ENCODE data around the gene BCL11B. TPM values are rescaled to one million over a fixed set of nuclear protein-coding genes. Genes with fewer than 3 reads are reported as not detected.

BCL11B gene
- total RNA-seq, 1 donor from 2014 or later = 11.5 TPM

DNA sequence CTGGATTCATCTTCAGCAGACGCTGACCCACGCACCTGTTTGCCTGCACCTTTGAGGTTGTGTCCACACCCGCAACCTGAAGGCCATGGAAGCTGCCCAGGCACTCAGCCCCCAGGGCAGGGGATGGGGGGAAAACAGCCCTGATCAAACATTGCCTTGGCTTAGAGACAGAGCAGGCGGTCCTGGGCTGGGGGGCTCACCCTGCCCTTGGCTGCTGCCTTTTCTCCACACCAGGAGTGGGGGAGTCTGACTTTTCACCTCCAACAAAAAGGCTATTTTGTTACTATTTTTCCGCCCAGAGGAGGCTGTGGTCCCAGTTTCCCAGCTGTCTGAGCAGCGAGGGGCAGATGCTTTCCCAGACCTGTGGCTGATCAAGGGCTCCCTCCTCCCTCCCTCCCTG, 24.2 kb downstream of the BCL11B start:
- no peak for TF ChIP-seq POLR2AphosphoS5 (IDR thresholded peaks at IDR 0.05; ENCODE audit: insufficient read depth in 1 of 2, low read depth in 1 of 2)
- TF ChIP-seq POLR2A (IDR thresholded peaks at IDR 0.05) = no peak
- no peak for TF ChIP-seq CTCF (IDR thresholded peaks at IDR 0.05)
- Histone ChIP-seq H3K4me1 (peaks cover 37% of the 10 kb centered on the region), H3K27ac (no peak overlapping the region), H3K36me3 (no peaks in the 10 kb centered on the region), H3K9me3 (no peaks in the 10 kb centered on the region), H3K4me3 (no peak overlapping the region), H3K27me3 (no peaks in the 10 kb centered on the region)
- no peak for DNase-seq (ENCODE audit: extremely low spot score in 2 of 2)
- intact Hi-C loops (cut with DNase I) = no loop called here

DNA sequence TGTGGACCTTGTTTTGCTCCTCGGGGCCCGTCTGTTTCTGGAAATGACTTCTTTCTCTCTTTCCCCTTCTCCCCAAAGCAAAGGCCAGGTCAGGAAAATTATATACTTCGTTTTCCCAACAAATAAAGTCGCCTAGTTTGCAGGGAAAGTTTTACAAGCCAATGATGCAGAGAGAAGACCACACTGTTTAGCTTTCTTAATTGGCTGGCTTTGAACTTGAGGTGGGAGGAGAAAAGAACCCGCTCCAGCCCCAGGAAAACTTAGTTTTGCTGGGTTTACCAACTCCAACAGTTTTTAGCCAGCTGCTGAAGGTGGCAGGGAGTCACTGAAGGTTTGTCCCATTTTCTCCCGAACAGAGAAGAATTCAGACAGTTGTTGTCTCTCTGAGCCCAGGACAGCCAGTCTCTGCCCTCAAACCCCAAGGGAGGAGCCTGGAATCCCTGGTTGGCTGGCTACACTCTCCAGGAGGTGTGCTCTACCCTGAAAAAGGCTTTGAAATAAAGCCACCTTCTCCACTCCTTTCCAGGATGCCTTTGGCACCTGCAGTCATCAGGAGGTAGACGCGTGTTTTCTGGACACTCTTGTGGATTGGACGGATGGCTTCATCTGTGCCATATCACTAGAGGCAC, 24.8 kb downstream of the BCL11B start:
- intact Hi-C loops (cut with DNase I) = no loop called here
- Histone ChIP-seq H3K4me3 (no peak overlapping the region), H3K4me1 (peaks cover 43% of the 10 kb centered on the region), H3K36me3 (no peaks in the 10 kb centered on the region), H3K27ac (no peak overlapping the region), H3K27me3 (no peaks in the 10 kb centered on the region), H3K9me3 (no peaks in the 10 kb centered on the region)
- no peak for DNase-seq (ENCODE audit: extremely low spot score in 2 of 2)
- TF ChIP-seq POLR2A (IDR thresholded peaks at IDR 0.05) (no peak), CTCF (IDR thresholded peaks at IDR 0.05) (no peak), POLR2AphosphoS5 (IDR thresholded peaks at IDR 0.05; ENCODE audit: insufficient read depth in 1 of 2, low read depth in 1 of 2) (no peak)

- intact Hi-C loops (cut with DNase I) = no loop called here
Measured at GRCh38 chr14:99246536-99247097, 25.4 kb downstream of the BCL11B start.

GRCh38 chr14:99245564-99246511, 26.2 kb downstream of the BCL11B start:
- intact Hi-C loops (cut with DNase I) = no loop called here
- peak overlapping the region; percentile 2 to 21 for H3K4me3 ChIP-seq
- H3K9me3 ChIP-seq = no peaks in the 10 kb centered on the region
- no peaks in the 10 kb centered on the region for H3K36me3 ChIP-seq
- H3K27me3 ChIP-seq = no peaks in the 10 kb centered on the region
- peak overlapping the region; percentile 30 for H3K27ac ChIP-seq
- no peak for DNase-seq (ENCODE audit: extremely low spot score in 2 of 2)
- H3K4me1 ChIP-seq = peaks cover 44% of the 10 kb centered on the region
- TF ChIP-seq POLR2A (IDR thresholded peaks at IDR 0.05) (no peak), POLR2AphosphoS5 (IDR thresholded peaks at IDR 0.05; ENCODE audit: insufficient read depth in 1 of 2, low read depth in 1 of 2) (no peak), CTCF (IDR thresholded peaks at IDR 0.05) (no peak)

More at GRCh38 chr14:99246536-99247097, 25.4 kb downstream of the BCL11B start:
- Histone ChIP-seq H3K36me3 (no peaks in the 10 kb centered on the region), H3K27me3 (no peaks in the 10 kb centered on the region), H3K27ac (peak overlapping the region; percentile 30), H3K4me3 (peak overlapping the region in 1 of 2 donors; percentile 21), H3K9me3 (no peaks in the 10 kb centered on the region), H3K4me1 (peaks cover 44% of the 10 kb centered on the region)
- TF ChIP-seq POLR2AphosphoS5 (IDR thresholded peaks at IDR 0.05; ENCODE audit: insufficient read depth in 1 of 2, low read depth in 1 of 2) (no peak), CTCF (IDR thresholded peaks at IDR 0.05) (no peak), POLR2A (IDR thresholded peaks at IDR 0.05) (no peak)
- DNase-seq (ENCODE audit: extremely low spot score in 2 of 2) = no peak

Data from vagina (tissue), 2 donors.